Sigmoid colon (tissue), 4 donors: Measurements from ENCODE around the gene CDIPT.

Source experiments
- EP300 ChIP-seq, 4 donors: sonication (generic); formaldehyde crosslinking; IDR thresholded peaks; one replicate each; pipeline ENCODE4 v1.6.1; 2017; ENCODE audit warnings: antibody characterized with exemption in 4 of 4
- POLR2A ChIP-seq, 2 donors: fragments of 450-650 bp; IDR thresholded peaks; one replicate each; pipeline ENCODE4 v1.6.1; 2016; ENCODE audit warnings: antibody characterized with exemption in 2 of 2, mild to moderate bottlenecking in 2 of 2, moderate library complexity in 2 of 2
- POLR2AphosphoS5 ChIP-seq, 4 donors: sonication (generic); formaldehyde crosslinking; IDR thresholded peaks; one replicate each; pipeline ENCODE4 v1.6.1; 2017; ENCODE audit warnings: antibody characterized with exemption in 4 of 4
- TF ChIP-seq, protein P1 (sequence below), 4 experiments: fragments of 450-650 bp in 3 of 4; fragments of 200-600 bp in 1 of 4; IDR thresholded peaks; one replicate each; pipeline ENCODE4 v1.5.1; 2016 to 2019; ENCODE audit warnings: antibody characterized with exemption in 4 of 4, mild to moderate bottlenecking in 3 of 4, moderate library complexity in 2 of 4

GRCh38 chr16:29893553-29893952, 30.5 kb upstream of the CDIPT start:
- TF ChIP-seq POLR2A (IDR thresholded peaks at IDR 0.05) (no peak), EP300 (IDR thresholded peaks at IDR 0.05) (no peak), POLR2AphosphoS5 (IDR thresholded peaks at IDR 0.05) (no peak)
- TF ChIP-seq, protein P1, sequence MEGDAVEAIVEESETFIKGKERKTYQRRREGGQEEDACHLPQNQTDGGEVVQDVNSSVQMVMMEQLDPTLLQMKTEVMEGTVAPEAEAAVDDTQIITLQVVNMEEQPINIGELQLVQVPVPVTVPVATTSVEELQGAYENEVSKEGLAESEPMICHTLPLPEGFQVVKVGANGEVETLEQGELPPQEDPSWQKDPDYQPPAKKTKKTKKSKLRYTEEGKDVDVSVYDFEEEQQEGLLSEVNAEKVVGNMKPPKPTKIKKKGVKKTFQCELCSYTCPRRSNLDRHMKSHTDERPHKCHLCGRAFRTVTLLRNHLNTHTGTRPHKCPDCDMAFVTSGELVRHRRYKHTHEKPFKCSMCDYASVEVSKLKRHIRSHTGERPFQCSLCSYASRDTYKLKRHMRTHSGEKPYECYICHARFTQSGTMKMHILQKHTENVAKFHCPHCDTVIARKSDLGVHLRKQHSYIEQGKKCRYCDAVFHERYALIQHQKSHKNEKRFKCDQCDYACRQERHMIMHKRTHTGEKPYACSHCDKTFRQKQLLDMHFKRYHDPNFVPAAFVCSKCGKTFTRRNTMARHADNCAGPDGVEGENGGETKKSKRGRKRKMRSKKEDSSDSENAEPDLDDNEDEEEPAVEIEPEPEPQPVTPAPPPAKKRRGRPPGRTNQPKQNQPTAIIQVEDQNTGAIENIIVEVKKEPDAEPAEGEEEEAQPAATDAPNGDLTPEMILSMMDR (IDR thresholded peaks at IDR 0.05), result no peak
